HEK293 (cell line): ENCODE results near the gene DTNA.

ENCODE experiments used
- CTCF ChIA-PET: fragments of 350-600 bp; formaldehyde crosslinking; extraction: SDS; loops from one replicate; lab custom pipeline; 2021; ENCODE audit warnings: antibody characterized with exemption; lab: Yijun Ruan, JAX
- POLR2A ChIA-PET: fragments of 300-600 bp; formaldehyde crosslinking; extraction: SDS; loops from one replicate; lab custom pipeline; 2020; ENCODE audit warnings: antibody characterized with exemption, inconsistent platforms; lab: Yijun Ruan, JAX
- H3K27ac ChIP-seq: fragments of 200-500 bp; sonication (Bioruptor generic); 2 replicates; pipeline ENCODE4 v1.5.1; 2014; ENCODE audit warnings: low read depth, low read length, control low read depth, inconsistent platforms; ENCODE audit errors: extremely low read depth
- H3K36me3 ChIP-seq, 2 experiments: fragments of 200-500 bp in 1 of 2; sonication (Bioruptor generic) in 1 of 2; 1 replicate in 1 of 2; 2 replicates in 1 of 2; pipeline ENCODE4 v1.5.1; 2014 to 2017; ENCODE audit warnings: inconsistent platforms in 2 of 2, low read length in 2 of 2; ENCODE audit not compliant: control insufficient read depth in 2 of 2, insufficient read depth in 1 of 2
- H3K4me1 ChIP-seq: fragments of 200-500 bp; sonication (Bioruptor generic); 2 replicates; pipeline ENCODE4 v1.5.1; 2014; ENCODE audit warnings: mild to moderate bottlenecking, low read length, inconsistent platforms; ENCODE audit not compliant: control insufficient read depth, insufficient read depth
- H3K4me3 ChIP-seq: 2 replicates; pipeline ENCODE4 v1.5.1; 2011; ENCODE audit warnings: low read depth, mild to moderate bottlenecking, control low read depth, low read length, moderate library complexity
- H3K9me3 ChIP-seq: fragments of 200-500 bp; sonication (Bioruptor generic); 2 replicates; pipeline ENCODE4 v1.5.1; 2014; ENCODE audit warnings: low read depth, low read length, inconsistent platforms; ENCODE audit not compliant: control insufficient read depth, insufficient read depth
- EGR2 ChIP-seq: fragments of 450-650 bp; formaldehyde crosslinking; IDR thresholded peaks from 2 replicates; pipeline ENCODE4 v1.5.1; 2016; ENCODE audit warnings: low read depth, missing biosample characterization, missing genetic modification characterization
- FEZF1 ChIP-seq: fragments of 450-650 bp; formaldehyde crosslinking; IDR thresholded peaks from 2 replicates; pipeline ENCODE4 v1.5.1; 2016; ENCODE audit warnings: missing biosample characterization, missing genetic modification characterization
- HIC1 ChIP-seq: fragments of 450-650 bp; formaldehyde crosslinking; IDR thresholded peaks from 2 replicates; pipeline ENCODE4 v1.5.1; 2016; ENCODE audit warnings: missing biosample characterization, missing genetic modification characterization
- PRDM1 ChIP-seq: fragments of 450-650 bp; formaldehyde crosslinking; IDR thresholded peaks from 2 replicates; pipeline ENCODE4; 2016; ENCODE audit warnings: missing biosample characterization, missing genetic modification characterization
- PRDM10 ChIP-seq: fragments of 450-650 bp; formaldehyde crosslinking; IDR thresholded peaks from 2 replicates; pipeline ENCODE4 v1.5.1; 2016; ENCODE audit warnings: missing biosample characterization, missing genetic modification characterization
- PRDM6 ChIP-seq: fragments of 450-650 bp; formaldehyde crosslinking; IDR thresholded peaks from 2 replicates; pipeline ENCODE4 v1.5.1; 2017; ENCODE audit warnings: missing biosample characterization, missing genetic modification characterization
- SP7 ChIP-seq: fragments of 450-650 bp; formaldehyde crosslinking; IDR thresholded peaks from 2 replicates; pipeline ENCODE4 v1.5.1; 2016; ENCODE audit warnings: missing biosample characterization, missing genetic modification characterization
- TRIM28 ChIP-seq: IDR thresholded peaks from 2 replicates; pipeline ENCODE4 v1.6.1; 2011; ENCODE audit warnings: low read length, control low read depth, borderline replicate concordance
- WT1 ChIP-seq: fragments of 450-650 bp; formaldehyde crosslinking; IDR thresholded peaks from 2 replicates; pipeline ENCODE4 v1.5.1; 2016; ENCODE audit warnings: missing biosample characterization, missing genetic modification characterization
- ZEB2 ChIP-seq: fragments of 450-650 bp; formaldehyde crosslinking; IDR thresholded peaks from 2 replicates; pipeline ENCODE4 v1.5.1; 2016; ENCODE audit warnings: missing biosample characterization, missing genetic modification characterization
- ZNF280C ChIP-seq: fragments of 450-650 bp; formaldehyde crosslinking; IDR thresholded peaks from 2 replicates; pipeline ENCODE4 v1.5.1; 2016; ENCODE audit warnings: missing biosample characterization, missing genetic modification characterization
- ZNF335 ChIP-seq: fragments of 450-650 bp; formaldehyde crosslinking; conservative IDR thresholded peaks from 2 replicates; pipeline ENCODE4 v1.5.1; 2016; ENCODE audit warnings: missing biosample characterization, missing genetic modification characterization
- ZNF362 ChIP-seq: fragments of 450-650 bp; formaldehyde crosslinking; IDR thresholded peaks from 2 replicates; pipeline ENCODE4 v1.5.1; 2016; ENCODE audit warnings: missing biosample characterization, missing genetic modification characterization
- ZNF366 ChIP-seq: fragments of 450-650 bp; formaldehyde crosslinking; conservative IDR thresholded peaks from 2 replicates; pipeline ENCODE4 v1.5.1; 2016; ENCODE audit warnings: missing biosample characterization, missing genetic modification characterization
- ZNF449 ChIP-seq: fragments of 450-650 bp; formaldehyde crosslinking; IDR thresholded peaks from 2 replicates; pipeline ENCODE4 v1.5.1; 2017; ENCODE audit warnings: missing biosample characterization, mild to moderate bottlenecking, missing genetic modification characterization, moderate library complexity
- ZNF501 ChIP-seq: fragments of 450-650 bp; formaldehyde crosslinking; IDR thresholded peaks from 2 replicates; pipeline ENCODE4 v1.5.1; 2016; ENCODE audit warnings: missing biosample characterization, missing genetic modification characterization
- ZNF513 ChIP-seq: fragments of 450-650 bp; IDR thresholded peaks from 2 replicates; pipeline ENCODE4 v1.5.1; 2018; ENCODE audit warnings: missing biosample characterization, missing genetic modification characterization
- ZNF629 ChIP-seq: fragments of 450-650 bp; formaldehyde crosslinking; IDR thresholded peaks from 2 replicates; pipeline ENCODE4 v1.5.1; 2017; ENCODE audit warnings: missing biosample characterization, missing genetic modification characterization
- ZNF639 ChIP-seq: fragments of 450-650 bp; formaldehyde crosslinking; IDR thresholded peaks from 2 replicates; pipeline ENCODE4 v1.5.1; 2016; ENCODE audit warnings: missing biosample characterization, missing genetic modification characterization
- ZNF660 ChIP-seq: fragments of 450-650 bp; IDR thresholded peaks from 2 replicates; pipeline ENCODE4 v1.5.1; 2018; ENCODE audit warnings: missing biosample characterization, mild to moderate bottlenecking, missing genetic modification characterization
- ZNF670 ChIP-seq: fragments of 450-650 bp; formaldehyde crosslinking; IDR thresholded peaks from 2 replicates; pipeline ENCODE4 v1.5.1; 2016; ENCODE audit warnings: missing biosample characterization, missing genetic modification characterization, low read depth
- ZSCAN16 ChIP-seq: fragments of 450-650 bp; formaldehyde crosslinking; IDR thresholded peaks from 2 replicates; pipeline ENCODE4 v1.5.1; 2016; ENCODE audit warnings: missing biosample characterization, missing genetic modification characterization

The DTNA gene

GRCh38 chr18:34707670-34708069 lies 2.4 kb upstream of the DTNA start:
- H3K27ac ChIP-seq, result no peak overlapping the region
- POLR2A ChIA-PET, result interaction anchor here (1.0 kb wide), 1 partner anchor 15 kb away, joined by 3 read pairs; no protein-coding TSS in a partner anchor
- CTCF ChIA-PET, result interaction anchor here (0.6 to 1.1 kb wide), 5 partner anchors 13 to 278 kb away, joined by 3 to 6 read pairs (median 3); no protein-coding TSS in a partner anchor
- 0 out of 2 replicates have a peak, but pooled peaks have one; percentile 24 for TF ChIP-seq ZNF660
- TF ChIP-seq ZNF335 (tag by site-specific recombination), result no peak
- TF ChIP-seq ZNF513 (tag by site-specific recombination), result peak; percentile 34; the same call in 1 of the 2 replicates
- TF ChIP-seq ZNF280C (tag by site-specific recombination), result no peak
- TF ChIP-seq ZNF670, result no peak
- peak; percentile 67 for TF ChIP-seq FEZF1 (tag by site-specific recombination)
- peak; percentile 89 for TF ChIP-seq ZNF362
- TF ChIP-seq ZNF501, result peak; percentile 37; the same call in 1 of the 2 replicates
- peak; percentile 61; the same call in 1 of the 2 replicates for TF ChIP-seq ZNF449
- TF ChIP-seq PRDM6, result peak; percentile 80
- peak; percentile 33; the same call in 1 of the 2 replicates for TF ChIP-seq ZEB2 (tag by site-specific recombination)
- no peak for TF ChIP-seq ZSCAN16 (tag by site-specific recombination)
- no peak for TF ChIP-seq HIC1
- TF ChIP-seq SP7 (tag by site-specific recombination), result 0 out of 2 replicates have a peak, but pooled peaks have one; percentile 44
- peak; percentile 88; the same call in 1 of the 2 replicates for TF ChIP-seq TRIM28
- peak; percentile 74 for TF ChIP-seq PRDM1
- no peak for TF ChIP-seq EGR2 (tag by site-specific recombination)
- no peak for TF ChIP-seq ZNF639
- peak; percentile 40; the same call in 1 of the 2 replicates for TF ChIP-seq PRDM10 (tag by site-specific recombination)
- peak; percentile 69; the same call in 1 of the 2 replicates for TF ChIP-seq WT1 (tag by site-specific recombination)
- peak; percentile 80 for TF ChIP-seq ZNF366 (tag by site-specific recombination)
- 0 out of 2 replicates have a peak, but pooled peaks have one; percentile 15 for TF ChIP-seq ZNF629

More at GRCh38 chr18:34707670-34708069, 2.4 kb upstream of the DTNA start:
- H3K4me1 ChIP-seq, result peaks cover 22% of the 10 kb centered on the region
- H3K36me3 ChIP-seq, result no peaks in the 10 kb centered on the region
- no peaks in the 10 kb centered on the region for H3K9me3 ChIP-seq
- no peak overlapping the region for H3K4me3 ChIP-seq
